T-cell (primary cell): Measurements from ENCODE around the gene MIGA1. TPM values are rescaled to one million over a fixed set of nuclear protein-coding genes. Genes with fewer than 3 reads are reported as not detected.

Source experiments
- ATAC-seq, 4 experiments: fragments of 200-7000 bp in 3 of 4; fragments of 150-1000 bp in 1 of 4; cut with Tn5 transposase; replicated peaks in 1 of 4; 1 replicate in 3 of 4; 2 replicates in 1 of 4; pipeline ENCODE4 v1.10.0; 2021; ENCODE audit warnings: moderate library complexity in 3 of 4, mild to moderate bottlenecking in 2 of 4, moderate number of reproducible peaks in 1 of 4
- CTCF ChIA-PET, 2 donors: fragments of 300-600 bp; sonication (Branson Sonifier 250); formaldehyde crosslinking; loops; one replicate each; lab custom pipeline; 2022; ENCODE audit warnings: antibody characterized with exemption in 2 of 2; lab: Charles Lee
- POLR2A ChIA-PET, 2 donors: fragments of 300-600 bp; sonication (Branson Sonifier 250); formaldehyde crosslinking; loops; one replicate each; lab custom pipeline; 2022; ENCODE audit warnings: antibody characterized with exemption in 2 of 2; lab: Charles Lee
- DNase-seq, 35 experiments: peaks; one replicate each; pipeline versions ENCODE4 v3.0.0 to v3.0.0-alpha.2; 2013 to 2023
- H3K27ac ChIP-seq: one replicate; pipeline ENCODE4 v1.5.1; 2013; ENCODE audit warnings: low read length
- H3K27me3 ChIP-seq, 2 experiments: replicated peaks in 1 of 2; 1 replicate in 1 of 2; 2 replicates in 1 of 2; pipeline versions ENCODE4 v1.6.1 to v1.7.0; 2013; ENCODE audit warnings: low read length in 1 of 2, mixed read lengths in 1 of 2; ENCODE audit not compliant: control insufficient read depth in 2 of 2, insufficient read depth in 2 of 2; ENCODE audit errors: extremely low read depth in 1 of 2
- H3K36me3 ChIP-seq, 2 donors: 1 replicate in 1 of 2; 2 replicates in 1 of 2; pipeline versions ENCODE4 v1.6.1 to v1.7.0; 2013; ENCODE audit warnings: low read length in 1 of 2; ENCODE audit not compliant: control insufficient read depth in 2 of 2, insufficient read depth in 1 of 2; ENCODE audit errors: extremely low read depth in 1 of 2
- H3K4me1 ChIP-seq, 2 experiments: 1 replicate in 1 of 2; 2 replicates in 1 of 2; pipeline versions ENCODE4 v1.6.1 to v1.7.0; 2013; ENCODE audit warnings: low read length in 2 of 2, mixed read lengths in 1 of 2; ENCODE audit not compliant: insufficient read depth in 2 of 2, control insufficient read depth in 1 of 2; ENCODE audit errors: extremely low read depth in 1 of 2
- H3K4me3 ChIP-seq, 2 donors: 1 replicate in 1 of 2; 2 replicates in 1 of 2; pipeline versions ENCODE4 v1.5.1 to v1.7.0; 2013; ENCODE audit warnings: mild to moderate bottlenecking in 2 of 2, low read length in 1 of 2, moderate library complexity in 1 of 2; ENCODE audit not compliant: control insufficient read depth in 1 of 2; ENCODE audit errors: extremely low read depth in 1 of 2
- H3K9me3 ChIP-seq: 2 replicates; pipeline ENCODE4 v1.7.0; 2013
- H3K27ac Mint-ChIP-seq, 2 donors: one replicate each; pipeline ENCODE4 v1.8.0; 2020 to 2021; ENCODE audit warnings: mild to moderate bottlenecking in 2 of 2, mixed read lengths in 2 of 2
- H3K27me3 Mint-ChIP-seq, 2 donors: one replicate each; pipeline ENCODE4 v1.8.0; 2021 to 2022; ENCODE audit warnings: mixed read lengths in 2 of 2
- H3K36me3 Mint-ChIP-seq: one replicate; pipeline ENCODE4 v1.8.0; 2021; ENCODE audit warnings: mixed read lengths
- H3K4me1 Mint-ChIP-seq, 3 donors: one replicate each; pipeline ENCODE4 v1.8.0; 2020 to 2022; ENCODE audit warnings: mixed read lengths in 3 of 3, mild to moderate bottlenecking in 1 of 3
- H3K4me3 Mint-ChIP-seq, 3 donors: one replicate each; pipeline ENCODE4 v1.8.0; 2020 to 2022; ENCODE audit warnings: mild to moderate bottlenecking in 3 of 3, mixed read lengths in 3 of 3, moderate library complexity in 3 of 3
- H3K9me3 Mint-ChIP-seq, 3 donors: one replicate each; pipeline ENCODE4 v1.8.0; 2020 to 2022; ENCODE audit warnings: mixed read lengths in 3 of 3
- WGBS: methylation state at CpG from one replicate; pipeline ENCODE4 v1.1.5; 2013; ENCODE audit warnings: missing lambda C conversion rate; ENCODE audit not compliant: insufficient coverage; 5-methylcytosine and 5-hydroxymethylcytosine counted together
- total RNA-seq, 35 experiments: library from RNA in 6 of 35; stranded (reverse) in 6 of 35; fragments of 120-200 nt in 1 of 35; gene quantifications; one replicate each; pipeline versions ENCODE4 v1.2.1 to v1.2.4 and lab custom pipeline; 2013 to 2026

Gene MIGA1
- total RNA-seq, 5 donors from 2014 or later (not counting 1 experiment from before 2014, with no cell fraction given), result 14.9 to 17.7 (median 16.1) TPM

- WGBS, result 86% methylated on average over 2 of the region's 2 CpGs
- no peak for ATAC-seq
Observed at GRCh38 chr1:77831976-77832711, 52.7 kb downstream of the MIGA1 start.

GRCh38 chr1:77832901-77833300 is 53.5 kb downstream of the MIGA1 start:
- CTCF ChIA-PET, result no interaction called here
- ATAC-seq, result no peak
- no peak overlapping the region for H3K4me3 ChIP-seq
- no peak for DNase-seq
- H3K27me3 ChIP-seq, result no peaks in the 10 kb centered on the region
- Mint-ChIP-seq H3K36me3 (peaks cover 46% of the 10 kb centered on the region), H3K9me3 (no peaks in the 10 kb centered on the region), H3K4me3 (no peak overlapping the region), H3K4me1 (peaks cover 5 to 9% (median 6%) of the 10 kb centered on the region in 3 donors), H3K27ac (no peak overlapping the region), H3K27me3 (no peaks in the 10 kb centered on the region)
- POLR2A ChIA-PET, result no interaction called here
- no peaks in the 10 kb centered on the region for H3K4me1 ChIP-seq
- no peaks in the 10 kb centered on the region for H3K9me3 ChIP-seq
- H3K36me3 ChIP-seq, result peaks cover 2 to 19% of the 10 kb centered on the region in 2 donors
- no peak overlapping the region for H3K27ac ChIP-seq

More at GRCh38 chr1:77831976-77832711, 52.7 kb downstream of the MIGA1 start:
- Histone ChIP-seq H3K36me3 (peaks cover 2 to 21% of the 10 kb centered on the region in 2 donors), H3K4me3 (no peak overlapping the region), H3K4me1 (no peaks in the 10 kb centered on the region), H3K27me3 (no peaks in the 10 kb centered on the region), H3K27ac (no peak overlapping the region), H3K9me3 (no peaks in the 10 kb centered on the region)
- peaks cover 45% of the 10 kb centered on the region for H3K36me3 Mint-ChIP-seq
- peaks cover 5 to 9% (median 8%) of the 10 kb centered on the region in 3 donors for H3K4me1 Mint-ChIP-seq
- H3K4me3 Mint-ChIP-seq, result no peak overlapping the region
- ChIA-PET POLR2A (no interaction called here), CTCF (interaction anchor here in 1 of 2 donors (0.6 kb wide), 1 partner anchor 118 kb away, joined by 5 read pairs; no protein-coding TSS in a partner anchor)
- no peak overlapping the region for H3K27ac Mint-ChIP-seq
- H3K9me3 Mint-ChIP-seq, result no peaks in the 10 kb centered on the region
- H3K27me3 Mint-ChIP-seq, result no peaks in the 10 kb centered on the region
- DNase-seq, result no peak

DNA sequence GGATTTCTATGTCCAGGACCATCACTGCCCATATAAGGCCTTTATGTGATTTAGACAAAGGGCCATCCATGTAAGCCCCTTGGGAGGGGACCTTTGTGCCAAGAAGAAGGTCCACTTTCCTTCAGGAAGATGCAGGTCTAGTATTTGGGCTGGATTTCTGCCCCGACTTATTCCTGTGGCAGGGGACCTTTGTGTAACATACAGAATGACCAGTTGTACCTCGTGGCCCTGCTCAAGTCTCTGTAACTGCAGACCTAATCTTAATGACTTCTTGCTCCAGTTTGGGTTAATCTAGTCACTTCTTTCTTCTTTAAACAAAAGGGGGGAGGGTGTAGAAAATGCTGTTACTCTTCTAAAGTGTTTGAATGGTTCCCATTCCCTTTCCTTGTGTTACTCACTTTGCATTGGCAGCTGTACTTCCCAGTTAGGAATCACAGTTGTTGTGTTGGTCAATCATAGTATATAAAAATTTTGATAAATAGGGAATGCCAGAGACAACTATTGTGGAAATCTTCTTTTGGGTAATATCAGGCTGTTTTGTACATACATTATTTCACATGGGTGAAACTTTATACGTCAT is 54.2 kb downstream of the MIGA1 start:
- DNase-seq (no peak), ATAC-seq (no peak)
- Mint-ChIP-seq H3K4me3 (no peak overlapping the region), H3K27ac (no peak overlapping the region), H3K9me3 (no peaks in the 10 kb centered on the region), H3K4me1 (peaks cover 6 to 9% (median 7%) of the 10 kb centered on the region in 3 donors), H3K27me3 (no peaks in the 10 kb centered on the region), H3K36me3 (peaks cover 44% of the 10 kb centered on the region)
- H3K4me3 ChIP-seq, result no peak overlapping the region
- H3K4me1 ChIP-seq, result no peaks in the 10 kb centered on the region
- no peaks in the 10 kb centered on the region for H3K9me3 ChIP-seq
- ChIA-PET POLR2A (no interaction called here), CTCF (no interaction called here)
- H3K36me3 ChIP-seq, result peaks cover 2 to 19% of the 10 kb centered on the region in 2 donors
- no CpG with 5 or more reads among the region's 3 CpGs for WGBS
- no peaks in the 10 kb centered on the region for H3K27me3 ChIP-seq
- no peak overlapping the region for H3K27ac ChIP-seq

DNA sequence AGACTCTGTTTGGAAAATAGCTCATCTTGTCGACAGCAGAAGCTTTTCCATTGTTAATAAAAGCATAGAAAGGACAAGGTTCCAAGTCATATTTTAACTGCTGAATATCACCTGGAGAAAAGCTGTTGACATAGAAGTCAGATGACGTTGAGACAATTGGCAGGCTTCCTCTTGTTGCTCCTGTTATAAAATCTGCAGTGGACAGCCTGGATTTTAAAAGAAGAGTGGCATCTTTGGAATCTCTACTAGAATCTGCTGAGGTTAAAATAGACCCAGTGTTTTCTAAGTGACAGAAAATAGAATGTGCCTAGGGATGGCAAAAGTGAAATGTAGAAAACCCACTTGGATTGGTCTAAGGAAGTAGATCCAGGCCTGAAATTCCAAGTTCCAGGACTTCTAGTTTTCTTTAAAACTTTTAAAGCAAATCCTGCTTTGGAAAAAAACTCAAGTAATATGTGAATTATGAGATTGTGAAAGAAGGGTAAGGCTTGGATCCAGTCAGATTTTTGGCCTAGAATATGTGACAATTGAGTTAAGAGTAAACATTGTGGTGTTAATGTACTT is 55.4 kb downstream of the MIGA1 start:
- no peaks in the 10 kb centered on the region for H3K27me3 ChIP-seq
- CTCF ChIA-PET, result no interaction called here
- Mint-ChIP-seq H3K27ac (no peak overlapping the region), H3K27me3 (no peaks in the 10 kb centered on the region), H3K9me3 (no peaks in the 10 kb centered on the region), H3K36me3 (peaks cover 46% of the 10 kb centered on the region), H3K4me3 (no peak overlapping the region), H3K4me1 (peaks cover 6 to 9% (median 7%) of the 10 kb centered on the region in 3 donors)
- no peaks in the 10 kb centered on the region for H3K4me1 ChIP-seq
- DNase-seq (no peak), ATAC-seq (no peak)
- H3K27ac ChIP-seq, result no peak overlapping the region
- POLR2A ChIA-PET, result interaction anchor here in 1 of 2 donors (0.7 kb wide), 1 partner anchor 174 kb away, joined by 4 read pairs; no protein-coding TSS in a partner anchor
- H3K36me3 ChIP-seq, result peaks cover 2 to 16% of the 10 kb centered on the region in 2 donors
- H3K9me3 ChIP-seq, result no peaks in the 10 kb centered on the region
- WGBS, result 89% methylated on average over 1 of the region's 2 CpGs
- no peak overlapping the region for H3K4me3 ChIP-seq

DNA sequence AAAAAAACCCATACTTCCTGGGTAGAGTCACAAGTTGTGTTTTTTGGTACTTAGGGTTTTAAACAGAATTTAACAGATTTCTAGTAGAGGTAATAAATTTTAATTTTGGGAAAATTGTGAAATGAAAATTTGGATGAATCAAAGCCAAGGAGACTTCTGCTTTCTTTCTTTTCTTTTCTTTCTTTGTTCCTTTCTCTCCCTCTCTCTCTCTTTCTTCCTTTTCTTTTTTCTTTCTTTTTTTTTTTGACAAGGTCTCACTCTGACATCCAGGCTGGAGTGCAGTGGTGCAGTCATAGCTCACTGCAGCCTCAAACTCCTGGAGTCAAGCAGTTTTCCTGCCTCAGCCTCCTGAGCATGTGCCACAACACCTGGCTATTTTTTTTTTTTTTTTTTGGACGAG is 62.1 kb downstream of the MIGA1 start:
- no peak overlapping the region for H3K4me3 ChIP-seq
- H3K27me3 Mint-ChIP-seq, result no peaks in the 10 kb centered on the region
- no peaks in the 10 kb centered on the region for H3K9me3 ChIP-seq
- no peak for DNase-seq
- H3K36me3 Mint-ChIP-seq, result peaks cover 37% of the 10 kb centered on the region
- H3K36me3 ChIP-seq, result peaks cover 0 to 9% of the 10 kb centered on the region in 2 donors
- H3K4me3 Mint-ChIP-seq, result no peak overlapping the region
- no peaks in the 10 kb centered on the region for H3K27me3 ChIP-seq
- WGBS, result no CpG with 5 or more reads among the region's 1 CpG
- ChIA-PET POLR2A (interaction anchor here in 1 of 2 donors (0.7 kb wide), 1 partner anchor 177 kb away, joined by 4 read pairs; no protein-coding TSS in a partner anchor), CTCF (interaction anchor here in 1 of 2 donors (0.7 kb wide), 1 partner anchor 686 kb away, joined by 6 read pairs; no protein-coding TSS in a partner anchor)
- no peak for ATAC-seq
- H3K27ac ChIP-seq, result no peak overlapping the region
- H3K27ac Mint-ChIP-seq, result no peak overlapping the region
- no peaks in the 10 kb centered on the region for H3K4me1 ChIP-seq
- H3K9me3 Mint-ChIP-seq, result no peaks in the 10 kb centered on the region
- peaks cover 0 to 5% (median 4%) of the 10 kb centered on the region in 3 donors for H3K4me1 Mint-ChIP-seq

DNA sequence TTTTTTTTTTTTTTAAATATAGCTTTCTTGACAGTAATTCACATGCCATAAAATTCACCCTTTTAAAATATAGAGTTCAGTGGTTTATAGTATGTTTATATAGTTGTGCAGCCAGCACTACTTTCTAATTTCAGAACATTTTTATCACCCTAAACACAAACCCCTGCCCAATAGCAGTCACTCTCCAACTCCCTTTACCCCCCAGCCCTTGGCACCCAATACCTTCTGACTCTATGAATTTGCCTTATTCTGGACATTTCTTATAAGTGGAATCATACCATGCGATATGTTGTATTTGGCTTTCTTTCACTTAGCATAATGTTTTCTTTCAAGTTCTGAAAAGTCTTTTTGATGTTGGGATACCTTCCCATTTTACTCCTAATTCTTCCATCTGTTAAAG is 66.5 kb downstream of the MIGA1 start:
- H3K36me3 Mint-ChIP-seq, result peaks cover 36% of the 10 kb centered on the region
- H3K27ac Mint-ChIP-seq, result no peak overlapping the region

More for the DNA sequence above, 66.5 kb downstream of the MIGA1 start:
- ChIA-PET CTCF (no interaction called here), POLR2A (no interaction called here)
- H3K4me1 Mint-ChIP-seq, result peaks cover 0 to 7% (median 4%) of the 10 kb centered on the region in 3 donors
- peaks cover 0 to 2% of the 10 kb centered on the region in 2 experiments for H3K4me1 ChIP-seq
- no peak for DNase-seq
- no peak for ATAC-seq
- peaks cover 0 to 16% of the 10 kb centered on the region in 2 donors for H3K36me3 ChIP-seq
- no peak overlapping the region for H3K4me3 Mint-ChIP-seq
- no peaks in the 10 kb centered on the region for H3K9me3 ChIP-seq
- no peaks in the 10 kb centered on the region for H3K9me3 Mint-ChIP-seq
- H3K27me3 Mint-ChIP-seq, result no peaks in the 10 kb centered on the region
- H3K27ac ChIP-seq, result no peak overlapping the region
- H3K4me3 ChIP-seq, result no peak overlapping the region
- H3K27me3 ChIP-seq, result no peaks in the 10 kb centered on the region
- no CpG with 5 or more reads among the region's 1 CpG for WGBS
